GM10266 (cell line): ENCODE results near the gene PIWIL1.

ENCODE experiments used
- DNase-seq: peaks from one replicate; pipeline ENCODE4 v3.0.0; 2012; ENCODE audit errors: extremely low spot score
- TF ChIP-seq, protein P1 (sequence below): IDR thresholded peaks from 2 replicates; pipeline ENCODE4 v1.5.1; 2012; ENCODE audit warnings: mild to moderate bottlenecking, low read depth; ENCODE audit not compliant: control insufficient read depth, insufficient read depth; ENCODE audit errors: missing control alignments

The PIWIL1 gene

DNA sequence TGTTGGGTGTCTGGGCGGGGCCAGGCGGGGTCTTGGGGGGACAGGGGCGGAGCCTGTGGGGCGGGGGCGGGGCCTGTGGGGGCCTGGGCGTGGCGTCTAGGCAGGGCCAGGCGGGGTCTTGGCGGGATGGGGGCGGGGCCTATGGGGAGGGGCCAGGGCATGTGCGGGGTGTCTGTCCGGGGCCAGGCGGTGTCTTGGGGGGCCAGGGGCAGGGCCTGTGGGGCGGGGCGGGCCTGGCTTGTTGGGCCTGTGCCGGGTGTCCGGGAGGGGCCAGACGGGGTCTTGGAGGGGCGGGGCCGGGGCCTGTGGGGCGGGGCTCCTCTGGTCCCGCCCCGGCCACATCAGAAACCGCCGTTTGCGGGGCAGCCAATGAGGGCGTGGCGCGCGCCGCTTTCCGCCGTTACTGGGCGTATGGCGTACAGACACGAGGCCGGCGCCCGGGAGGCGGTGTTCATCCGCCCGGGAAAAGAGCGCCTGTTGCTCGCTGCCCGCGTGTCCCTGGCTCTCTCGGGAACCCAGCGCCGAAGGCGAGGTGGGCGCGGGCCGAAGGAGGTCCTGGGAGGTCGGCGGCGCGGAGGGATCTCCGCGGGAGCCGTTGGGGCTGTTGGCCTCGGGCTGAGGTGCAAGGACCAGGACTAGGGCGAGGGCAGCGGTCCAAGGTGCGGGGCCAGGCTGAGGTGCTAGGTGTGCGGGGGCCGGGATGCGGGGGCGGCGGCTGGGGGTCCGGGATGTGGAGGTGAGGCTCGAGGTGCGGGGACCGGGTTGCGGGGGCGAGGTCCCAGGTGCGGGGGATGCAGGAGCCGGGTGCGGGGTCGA lies at the start of gene PIWIL1:
TSS of gene PIWIL1 (plus strand) at position 400 of the 816 bp plus-strand sequence. CDS start 4,705 bp downstream, outside the sequence.
- TF ChIP-seq, protein P1, sequence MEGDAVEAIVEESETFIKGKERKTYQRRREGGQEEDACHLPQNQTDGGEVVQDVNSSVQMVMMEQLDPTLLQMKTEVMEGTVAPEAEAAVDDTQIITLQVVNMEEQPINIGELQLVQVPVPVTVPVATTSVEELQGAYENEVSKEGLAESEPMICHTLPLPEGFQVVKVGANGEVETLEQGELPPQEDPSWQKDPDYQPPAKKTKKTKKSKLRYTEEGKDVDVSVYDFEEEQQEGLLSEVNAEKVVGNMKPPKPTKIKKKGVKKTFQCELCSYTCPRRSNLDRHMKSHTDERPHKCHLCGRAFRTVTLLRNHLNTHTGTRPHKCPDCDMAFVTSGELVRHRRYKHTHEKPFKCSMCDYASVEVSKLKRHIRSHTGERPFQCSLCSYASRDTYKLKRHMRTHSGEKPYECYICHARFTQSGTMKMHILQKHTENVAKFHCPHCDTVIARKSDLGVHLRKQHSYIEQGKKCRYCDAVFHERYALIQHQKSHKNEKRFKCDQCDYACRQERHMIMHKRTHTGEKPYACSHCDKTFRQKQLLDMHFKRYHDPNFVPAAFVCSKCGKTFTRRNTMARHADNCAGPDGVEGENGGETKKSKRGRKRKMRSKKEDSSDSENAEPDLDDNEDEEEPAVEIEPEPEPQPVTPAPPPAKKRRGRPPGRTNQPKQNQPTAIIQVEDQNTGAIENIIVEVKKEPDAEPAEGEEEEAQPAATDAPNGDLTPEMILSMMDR, result no peak
- no peak for DNase-seq

DNA sequence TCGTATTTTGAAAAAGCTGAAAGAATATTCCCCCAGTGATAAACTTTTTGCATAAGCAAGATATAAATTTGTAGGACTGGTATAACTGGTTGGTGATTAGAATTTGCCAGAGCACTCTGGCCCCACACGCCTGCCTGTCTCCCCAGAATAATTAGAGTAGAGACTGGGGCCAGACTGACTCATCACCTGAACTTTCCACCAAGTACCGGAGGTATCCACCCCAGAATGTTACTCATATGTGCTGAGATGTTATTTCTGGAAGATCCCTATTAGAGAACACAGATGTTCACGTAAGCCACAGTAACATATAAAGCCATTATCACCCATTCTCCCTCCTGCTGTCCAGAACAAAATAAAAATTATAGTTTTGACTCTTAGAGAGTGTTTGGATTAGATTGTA lies 49.5 kb upstream of the PIWIL1 start:
- no peak for DNase-seq
- TF ChIP-seq, protein P1, result no peak

DNA sequence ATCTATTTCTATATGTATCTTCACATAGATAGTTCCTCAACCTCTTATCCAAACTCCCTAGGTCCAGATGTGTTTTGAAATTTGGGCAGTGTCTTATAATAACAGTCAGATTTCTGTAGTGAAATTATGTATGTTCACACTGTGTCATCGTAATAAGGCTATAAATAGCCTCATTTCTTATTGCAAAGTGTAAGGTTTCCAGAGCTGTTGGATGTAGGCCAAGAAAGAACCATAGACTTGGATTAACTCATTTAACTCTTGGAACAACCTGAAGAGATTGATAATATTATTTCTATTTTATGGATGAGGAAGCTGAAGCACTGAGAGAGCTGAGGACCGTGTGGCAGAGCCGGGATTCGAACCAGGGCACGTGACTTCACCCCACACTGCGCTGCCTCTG lies 49.0 kb upstream of the PIWIL1 start:
- DNase-seq, result no peak
- TF ChIP-seq, protein P1, result no peak

DNA sequence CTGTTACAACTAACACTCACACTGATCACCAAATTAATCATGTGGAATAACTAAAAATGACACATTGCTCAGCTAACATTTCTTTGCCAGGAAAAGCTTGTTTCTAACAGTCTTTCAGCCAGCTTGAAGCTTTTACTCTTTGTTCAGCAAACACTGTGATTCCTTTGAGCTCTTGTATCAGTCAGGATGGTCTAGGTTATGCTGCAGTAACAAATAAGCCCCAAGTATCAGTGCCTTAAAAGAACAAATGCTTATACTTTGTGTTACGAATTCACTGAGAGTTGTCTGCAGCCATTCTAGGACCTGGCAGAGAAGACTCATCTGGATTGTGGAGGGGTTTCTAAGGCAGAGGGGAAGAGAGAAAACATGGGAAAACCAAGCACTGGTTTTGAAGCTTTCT lies 47.6 kb upstream of the PIWIL1 start:
- no peak for DNase-seq
- TF ChIP-seq, protein P1, result no peak

DNA sequence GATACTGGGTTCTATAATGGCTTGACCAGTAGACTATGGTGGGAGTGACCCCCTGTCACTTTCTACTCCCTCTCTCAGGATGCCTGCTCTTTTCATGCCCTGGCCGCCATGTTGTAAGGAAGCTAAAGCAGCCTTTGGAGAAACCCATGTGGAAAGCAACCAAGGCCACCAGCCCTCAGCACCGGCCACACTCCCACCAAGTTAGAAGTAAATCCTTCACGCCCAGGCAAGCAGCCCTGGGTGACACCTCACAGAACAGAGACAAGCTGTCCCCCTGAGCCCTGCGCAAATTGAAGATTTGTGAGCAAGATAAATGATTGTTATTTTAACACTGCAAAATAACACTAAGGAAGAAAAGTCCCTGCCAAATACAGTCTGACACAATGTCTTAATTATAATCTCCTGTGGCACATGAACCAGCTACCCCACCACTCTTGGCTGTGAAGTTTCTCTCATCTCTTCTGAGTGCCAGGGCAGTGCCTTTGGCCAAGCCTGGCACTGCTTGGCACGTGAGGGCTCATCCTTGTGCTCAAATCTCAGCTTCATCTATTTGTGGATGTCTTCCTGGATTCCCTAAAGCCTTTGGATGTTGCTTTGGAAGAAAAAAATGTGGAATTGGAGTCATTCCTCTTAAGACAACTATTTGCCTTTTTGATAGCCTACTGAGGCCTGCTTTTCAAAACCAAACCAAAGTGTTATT lies 39.2 kb upstream of the PIWIL1 start:
- TF ChIP-seq, protein P1, result no peak
- DNase-seq, result no peak

DNA sequence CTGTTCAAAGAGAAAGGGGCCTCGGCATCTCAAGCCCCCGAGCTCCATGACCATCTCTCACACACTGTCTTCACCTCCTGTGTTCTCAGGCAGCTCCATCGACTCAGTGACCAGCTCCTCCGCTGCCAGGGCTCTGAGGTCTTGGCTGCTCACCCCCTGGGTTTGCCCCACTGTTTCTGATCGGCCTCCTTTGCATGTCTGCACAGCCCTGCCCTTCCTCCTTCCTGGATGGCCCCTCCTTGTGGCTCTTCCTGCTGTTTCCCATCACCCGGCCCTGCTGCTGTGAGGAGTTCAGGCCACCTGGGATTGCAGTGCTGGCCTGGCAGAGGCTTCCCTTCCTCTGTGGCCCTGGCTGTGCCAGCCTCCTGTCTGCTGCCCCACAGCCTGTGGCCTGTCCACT lies 38.1 kb upstream of the PIWIL1 start:
- TF ChIP-seq, protein P1, result no peak
- no peak for DNase-seq

DNA sequence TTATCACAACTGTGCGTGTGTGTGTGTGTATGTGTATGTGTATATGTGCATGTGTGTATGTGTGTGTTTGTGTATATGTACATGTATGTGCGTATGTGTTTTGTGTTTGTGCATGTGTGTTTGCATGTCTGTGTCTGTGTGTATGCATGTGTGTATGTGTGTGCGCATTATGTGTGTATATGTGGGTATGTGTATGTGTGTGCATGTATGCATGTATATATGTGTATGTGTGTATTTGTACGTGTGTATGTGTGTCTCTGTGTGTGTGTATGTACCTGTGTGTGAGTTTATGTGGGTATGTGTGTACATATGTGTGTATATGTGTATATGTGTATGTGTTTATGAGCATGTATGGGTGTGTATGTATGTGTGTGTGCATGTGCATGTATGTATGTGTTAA lies 37.6 kb upstream of the PIWIL1 start:
- TF ChIP-seq, protein P1, result no peak
- DNase-seq, result no peak
